Aorta (tissue), 5 donors: Measurements from ENCODE around the gene TSC22D1. TPM values are rescaled to one million over a fixed set of nuclear protein-coding genes. Genes with fewer than 3 reads are reported as not detected.

ENCODE experiments used
- ATAC-seq: fragments of 200-7000 bp; cut with Tn5 transposase; one replicate; pipeline ENCODE4 v1.9.1; 2022; ENCODE audit warnings: moderate library complexity; ENCODE audit not compliant: low FRiP score
- DNase-seq, 2 donors: peaks; one replicate each; pipeline ENCODE4 v3.0.0-alpha.2; 2020
- H3K27ac ChIP-seq, 2 donors: one replicate each; pipeline ENCODE4 v1.5.1; 2013; ENCODE audit warnings: low read length in 2 of 2, mild to moderate bottlenecking in 2 of 2, moderate library complexity in 2 of 2, control low read depth in 1 of 2, inconsistent platforms in 1 of 2, low read depth in 1 of 2
- H3K27me3 ChIP-seq, 2 donors: one replicate each; pipeline ENCODE4 v1.6.1; 2013; ENCODE audit warnings: control low read depth in 1 of 2, low read length in 1 of 2, mild to moderate bottlenecking in 1 of 2, moderate library complexity in 1 of 2; ENCODE audit not compliant: insufficient read depth in 2 of 2, control insufficient read depth in 1 of 2
- H3K36me3 ChIP-seq, 2 donors: one replicate each; pipeline ENCODE4 v1.6.1; 2013; ENCODE audit warnings: control low read depth in 1 of 2, low read length in 1 of 2, mild to moderate bottlenecking in 1 of 2; ENCODE audit not compliant: insufficient read depth in 2 of 2, control insufficient read depth in 1 of 2
- H3K4me1 ChIP-seq, 2 donors: one replicate each; pipeline ENCODE4 v1.6.1; 2013; ENCODE audit warnings: low read length in 2 of 2, control low read depth in 1 of 2, mild to moderate bottlenecking in 1 of 2, moderate library complexity in 1 of 2; ENCODE audit not compliant: insufficient read depth in 2 of 2, control insufficient read depth in 1 of 2
- H3K4me3 ChIP-seq, 2 donors: one replicate each; pipeline ENCODE4 v1.5.1; 2013; ENCODE audit warnings: low read length in 2 of 2, control low read depth in 1 of 2, mild to moderate bottlenecking in 1 of 2
- H3K9me3 ChIP-seq: one replicate; pipeline ENCODE4 v1.6.1; 2013; ENCODE audit warnings: mild to moderate bottlenecking, low read length; ENCODE audit not compliant: control insufficient read depth
- WGBS, 2 donors: extraction: QIAGEN DNeasy Blood & Tissue Kit; methylation state at CpG; one replicate each; pipeline ENCODE4 v1.1.7; 2013; 5-methylcytosine and 5-hydroxymethylcytosine counted together
- intact Hi-C, 2 donors: fragments of 100-400 bp; cut with DNase I; formaldehyde crosslinking; loops; one replicate each; pipeline versions ENCODE4 v1.14.2 to v1.15.0; 2022
- polyA plus RNA-seq, 2 donors: library from polyadenylated mRNA; stranded (reverse); fragments of 200-250 nt; gene quantifications; one replicate each; pipeline ENCODE4 v1.2.3, GENCODE V29; 2013
- total RNA-seq, 2 donors: library from RNA; stranded (reverse); fragmentation: NEBNext Ultra II Directional; extraction: Animal tissue kit (Norgen Biotek cat#: 25700); gene quantifications; one replicate each; pipeline ENCODE4 v1.2.1, GENCODE V29; 2021
- donor health status: healthy with polysubstance abuse.
- donor health status: Bipolar disorder and iron deficiency.
- donor health status: DM: no; HTN: no; CAD: no.
- donor health status: DM: no; HTN: no; CAD: no.
- donor health status: DM: yes; HTN: yes; CAD: no.

TSC22D1 gene
- total and polyA plus RNA-seq, 4 donors = 71.6 to 239 (median 132) TPM

- no peaks in the 10 kb centered on the region for H3K36me3 ChIP-seq
- intact Hi-C loops = loop anchor here (10.0 kb wide), 2 partner anchors 87 to 237 kb away; partner anchors contain the start of gene TSC22D1 (in 1 of the 2)
- no peak overlapping the region for H3K27ac ChIP-seq
- no peaks in the 10 kb centered on the region for H3K9me3 ChIP-seq
- 89 to 94% methylated on average over 1 of the region's 1 CpG for WGBS, 2 donors
- no peaks in the 10 kb centered on the region for H3K4me1 ChIP-seq
- no peak for DNase-seq
- no peak overlapping the region for H3K4me3 ChIP-seq
- ATAC-seq = no peak
- H3K27me3 ChIP-seq = no peaks in the 10 kb centered on the region
These were observed 88.1 kb downstream of the TSC22D1 start for GRCh38 chr13:44487989-44488388.

DNA sequence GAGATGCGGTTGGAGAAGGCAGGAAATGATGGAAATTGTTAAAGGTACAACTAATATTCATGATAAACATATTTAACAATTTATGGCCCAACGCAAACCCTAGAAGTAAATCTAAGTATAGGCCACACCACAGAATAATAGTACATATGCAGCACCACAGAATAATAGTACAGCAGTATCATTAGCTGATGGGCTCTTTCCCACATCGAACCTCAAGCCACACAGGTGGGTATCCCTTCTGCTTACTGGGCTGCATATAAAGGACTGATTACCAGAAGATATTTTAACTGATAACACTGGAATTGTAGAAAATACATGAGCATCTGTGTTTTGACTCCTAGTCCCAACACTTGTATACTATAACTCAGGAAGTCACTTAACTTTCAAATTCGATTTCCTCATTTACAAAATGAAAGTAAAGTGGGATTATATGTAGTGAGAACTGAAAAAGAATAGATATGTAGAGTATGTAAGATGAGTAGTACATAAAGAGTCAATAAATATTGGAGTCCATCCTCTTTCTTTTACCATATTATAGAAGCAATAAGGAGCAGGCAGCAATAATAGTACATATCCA lies 91.5 kb downstream of the TSC22D1 start:
- 77 to 82% methylated on average over 4 of the region's 4 CpGs for WGBS, 2 donors
- Histone ChIP-seq H3K9me3 (no peaks in the 10 kb centered on the region), H3K4me3 (no peak overlapping the region), H3K36me3 (no peaks in the 10 kb centered on the region), H3K27ac (no peak overlapping the region), H3K27me3 (no peaks in the 10 kb centered on the region), H3K4me1 (no peaks in the 10 kb centered on the region)
- no peak for ATAC-seq
- intact Hi-C loops = loop anchor here (5.0 to 10.0 kb wide), 4 partner anchors 90 to 488 kb away; partner anchors contain the start of gene TSC22D1 (in 2 of the 2)
- DNase-seq = no peak

DNA sequence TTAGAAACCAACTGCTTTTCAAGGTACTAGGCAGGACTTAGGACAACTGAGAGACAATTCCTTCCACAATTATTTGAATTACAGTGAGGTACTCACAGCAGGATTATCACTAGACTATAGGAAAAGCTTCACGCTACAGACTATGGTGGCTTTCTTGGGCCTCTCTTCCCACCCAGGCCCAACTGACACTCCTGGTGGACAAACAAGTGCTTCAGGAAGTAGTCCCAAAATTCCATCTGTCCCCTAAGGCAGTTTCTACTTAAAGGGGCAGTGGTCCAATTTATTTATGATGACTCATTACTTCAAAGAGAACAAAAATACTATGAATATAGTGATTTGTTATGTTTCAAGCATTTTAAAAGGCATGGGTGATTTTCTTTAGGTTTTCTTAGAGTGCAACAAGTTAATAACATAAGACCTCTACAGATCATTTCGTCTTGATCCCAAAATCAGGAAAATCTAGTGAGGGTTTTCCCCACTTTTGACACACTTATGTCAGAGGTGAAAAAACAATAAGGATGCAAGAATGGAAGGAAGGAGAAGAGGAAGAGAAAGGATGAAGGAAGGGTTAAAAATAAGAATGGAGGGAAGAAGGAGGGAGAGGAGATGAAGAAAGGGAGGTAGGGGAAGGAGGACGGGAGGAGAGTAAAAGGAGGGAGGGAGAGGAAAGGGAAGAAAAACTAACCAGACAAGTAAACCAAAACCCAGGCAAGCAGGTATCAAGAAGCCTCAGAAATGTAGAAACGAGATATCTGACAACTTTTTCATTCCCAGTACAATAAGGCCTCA lies 101.8 kb downstream of the TSC22D1 start:
- Histone ChIP-seq H3K4me1 (peaks cover 0 to 4% of the 10 kb centered on the region in 2 donors), H3K4me3 (peak overlapping the region in 1 of 2 donors; percentile 18), H3K9me3 (no peaks in the 10 kb centered on the region), H3K27me3 (no peaks in the 10 kb centered on the region), H3K36me3 (no peaks in the 10 kb centered on the region), H3K27ac (peak overlapping the region in 1 of 2 donors; percentile 25)
- ATAC-seq (no peak), DNase-seq (no peak)
- 71 to 72% methylated on average over 4 of the region's 4 CpGs for WGBS, 2 donors
- intact Hi-C loops = loop anchor here (5.0 kb wide), 1 partner anchor 567 kb away; no protein-coding TSS in a partner anchor

- Histone ChIP-seq H3K27me3 (no peaks in the 10 kb centered on the region), H3K4me3 (no peak overlapping the region), H3K36me3 (no peaks in the 10 kb centered on the region), H3K27ac (no peak overlapping the region), H3K9me3 (no peaks in the 10 kb centered on the region), H3K4me1 (peaks cover 0 to 4% of the 10 kb centered on the region in 2 donors)
- intact Hi-C loops = loop anchor here (5.0 kb wide), 1 partner anchor 564 kb away; no protein-coding TSS in a partner anchor
- ATAC-seq (no peak), DNase-seq (no peak)
- 59 to 61% methylated on average over 1 of the region's 1 CpG for WGBS, 2 donors
These were observed 104.4 kb downstream of the TSC22D1 start for GRCh38 chr13:44471686-44472085.

DNA sequence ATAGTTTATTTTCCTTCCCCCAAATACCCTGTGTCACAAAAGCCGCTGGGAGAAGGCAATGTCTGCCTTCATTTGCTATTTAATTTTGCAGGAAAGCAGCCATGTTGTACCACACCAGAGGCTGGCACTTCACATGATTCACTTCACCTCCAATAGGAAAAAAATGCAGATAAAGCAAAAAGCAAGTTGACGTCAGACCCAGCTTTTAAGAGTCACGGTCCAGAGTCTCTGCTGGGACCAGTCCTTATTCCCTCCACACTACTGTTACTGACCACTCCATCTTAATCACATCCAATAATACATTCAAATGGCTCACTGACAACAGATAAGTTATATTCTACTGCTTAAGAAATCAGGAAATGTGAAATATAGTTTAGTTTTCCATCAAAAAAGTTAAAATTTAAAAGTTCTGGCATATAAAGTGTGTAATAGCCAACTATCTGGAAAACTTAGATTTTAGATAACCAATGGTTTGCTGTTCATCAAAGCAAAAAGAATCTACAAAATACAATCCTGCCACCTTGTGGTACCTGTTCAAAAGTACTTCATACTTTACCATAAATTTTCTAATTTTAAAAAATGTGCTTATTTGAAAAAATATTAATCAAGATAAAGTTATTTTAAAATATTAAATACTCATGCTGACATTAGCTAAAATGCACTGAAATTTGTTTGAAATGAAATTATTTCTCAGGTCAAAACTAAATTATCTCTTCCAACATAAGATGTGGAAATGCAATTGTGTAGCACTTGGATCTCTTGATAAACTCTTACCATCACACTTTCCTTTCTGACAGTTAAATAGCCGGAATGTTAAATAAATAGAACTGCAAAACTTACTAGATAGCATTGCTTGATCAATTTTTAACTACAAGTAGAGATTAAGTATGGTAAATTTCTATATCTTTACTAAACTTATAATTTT lies 105.2 kb downstream of the TSC22D1 start:
- H3K4me1 ChIP-seq = peaks cover 0 to 4% of the 10 kb centered on the region in 2 donors
- no peaks in the 10 kb centered on the region for H3K9me3 ChIP-seq
- H3K36me3 ChIP-seq = no peaks in the 10 kb centered on the region
- no peak for ATAC-seq
- intact Hi-C loops = loop anchor here (5.0 kb wide), 1 partner anchor 564 kb away; no protein-coding TSS in a partner anchor
- 36 to 40% methylated on average over 4 of the region's 4 CpGs for WGBS, 2 donors
- no peak overlapping the region for H3K4me3 ChIP-seq
- H3K27me3 ChIP-seq = no peaks in the 10 kb centered on the region
- no peak overlapping the region for H3K27ac ChIP-seq
- DNase-seq = no peak

DNA sequence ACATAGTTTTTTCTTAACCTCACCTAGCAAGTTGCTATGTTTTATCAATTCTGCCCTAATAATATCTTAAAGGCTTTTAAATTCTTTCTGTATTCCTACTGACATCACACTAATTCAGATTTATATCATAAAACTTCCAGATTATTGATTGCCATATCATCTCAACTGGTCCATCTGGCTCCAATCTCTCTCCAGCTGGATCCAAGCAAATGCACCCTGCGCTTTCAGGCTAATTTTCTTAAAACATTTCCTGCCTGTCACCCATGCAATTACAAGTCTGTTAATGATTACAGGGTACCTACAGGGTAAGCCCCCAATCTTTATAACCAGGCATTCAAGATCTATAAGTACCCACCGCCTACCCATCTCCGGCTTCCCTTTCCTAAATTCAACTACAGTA lies 107.3 kb downstream of the TSC22D1 start:
- H3K36me3 ChIP-seq = no peaks in the 10 kb centered on the region
- DNase-seq (no peak), ATAC-seq (no peak)
- no peak overlapping the region for H3K4me3 ChIP-seq
- intact Hi-C loops = no loop called here
- H3K27me3 ChIP-seq = no peaks in the 10 kb centered on the region
- H3K4me1 ChIP-seq = peaks cover 0 to 2% of the 10 kb centered on the region in 2 donors
- H3K27ac ChIP-seq = no peak overlapping the region
- no peaks in the 10 kb centered on the region for H3K9me3 ChIP-seq
- 96 to 98% methylated on average over 3 of the region's 3 CpGs for WGBS, 2 donors

GRCh38 chr13:44465318-44465717 lies 110.8 kb downstream of the TSC22D1 start:
- WGBS, 2 donors = 54 to 70% methylated on average over 4 of the region's 4 CpGs
- H3K9me3 ChIP-seq = no peaks in the 10 kb centered on the region
- no peak for ATAC-seq
- H3K4me1 ChIP-seq = peaks cover 0 to 2% of the 10 kb centered on the region in 2 donors
- no peak for DNase-seq
- no peak overlapping the region for H3K4me3 ChIP-seq
- no peaks in the 10 kb centered on the region for H3K27me3 ChIP-seq
- no peak overlapping the region for H3K27ac ChIP-seq
- intact Hi-C loops = no loop called here
- no peaks in the 10 kb centered on the region for H3K36me3 ChIP-seq

DNA sequence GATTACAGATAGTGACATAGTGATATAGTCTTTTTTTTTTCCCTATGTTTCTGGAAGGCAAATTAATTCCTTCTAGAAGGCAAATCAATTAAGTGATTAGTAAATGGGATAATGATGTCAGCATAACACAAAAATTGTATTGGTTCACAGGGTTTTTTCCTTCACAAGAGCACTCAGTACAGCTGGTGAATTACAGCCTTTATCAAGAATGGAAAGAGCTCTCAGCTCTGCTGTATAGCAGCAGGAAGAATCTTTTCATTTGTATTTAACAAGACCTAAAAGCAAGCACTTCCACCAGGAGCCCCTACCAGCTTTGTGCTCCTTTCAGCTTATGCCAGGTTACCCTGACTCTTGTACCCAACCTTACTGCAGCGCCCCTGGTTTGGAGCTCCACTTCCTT lies 111.7 kb downstream of the TSC22D1 start:
- ATAC-seq = no peak
- intact Hi-C loops = no loop called here
- H3K9me3 ChIP-seq = no peaks in the 10 kb centered on the region
- no peaks in the 10 kb centered on the region for H3K36me3 ChIP-seq
- WGBS, 2 donors = 99 to 100% methylated on average over 1 of the region's 1 CpG
- no peaks in the 10 kb centered on the region for H3K27me3 ChIP-seq
- H3K4me1 ChIP-seq = peaks cover 0 to 2% of the 10 kb centered on the region in 2 donors
- no peak overlapping the region for H3K4me3 ChIP-seq
- no peak for DNase-seq
- H3K27ac ChIP-seq = no peak overlapping the region
